HL-60 (cell line): ENCODE data around the gene NOX5.

ENCODE experiments used
- DNase-seq, 2 experiments: peaks; one replicate each; pipeline ENCODE4 v3.0.0-alpha.2; 2010 to 2020; ENCODE audit warnings: low read depth in 1 of 2, low spot score in 1 of 2
- H3K27ac ChIP-seq: fragments of 250-450 bp; sonication (Bioruptor Pico); replicated peaks from 2 replicates; pipeline ENCODE4 v1.5.1; 2020; ENCODE audit warnings: mild to moderate bottlenecking, moderate library complexity
- H3K27me3 ChIP-seq: fragments of 250-450 bp; sonication (Bioruptor Pico); 2 replicates; pipeline ENCODE4 v1.5.1; 2021; ENCODE audit warnings: mild to moderate bottlenecking, moderate library complexity; ENCODE audit not compliant: insufficient read depth, poor library complexity, severe bottlenecking
- H3K4me3 ChIP-seq: replicated peaks from 2 replicates; pipeline ENCODE4 v1.5.1; 2011; ENCODE audit warnings: mild to moderate bottlenecking, control low read depth, low read length; ENCODE audit not compliant: insufficient read depth
- CTCF ChIP-seq: IDR thresholded peaks from one replicate; pipeline ENCODE4 v1.5.1; 2011; ENCODE audit warnings: low read length, control low read depth, inconsistent platforms; ENCODE audit not compliant: insufficient read depth
- GABPA ChIP-seq: IDR thresholded peaks from 2 replicates; pipeline ENCODE4 v1.6.1; 2012; ENCODE audit warnings: low read depth
- POLR2AphosphoS5 ChIP-seq: IDR thresholded peaks from 2 replicates; pipeline ENCODE4 v1.6.1; 2012; ENCODE audit warnings: low read depth
- REST ChIP-seq: IDR thresholded peaks from 2 replicates; pipeline ENCODE4 v1.6.1; 2012; ENCODE audit warnings: low read depth; ENCODE audit not compliant: insufficient replicate concordance
- SPI1 ChIP-seq: IDR thresholded peaks from 2 replicates; pipeline ENCODE4 v1.6.1; 2012; ENCODE audit warnings: low read depth, mild to moderate bottlenecking, borderline replicate concordance

Gene NOX5

GRCh38 chr15:69060744-69061143 lies 46.2 kb downstream of the NOX5 start:
- no peak overlapping the region for H3K4me3 ChIP-seq
- H3K27me3 ChIP-seq = no peaks in the 10 kb centered on the region
- no peak overlapping the region for H3K27ac ChIP-seq
- TF ChIP-seq CTCF = no peak
- no peak for TF ChIP-seq REST
- TF ChIP-seq SPI1 = no peak
- no peak for TF ChIP-seq GABPA
- no peak for TF ChIP-seq POLR2AphosphoS5
- no peak for DNase-seq

- DNase-seq = no peak
- TF ChIP-seq CTCF (no peak), SPI1 (no peak), POLR2AphosphoS5 (no peak), REST (no peak), GABPA (no peak)
- H3K27ac ChIP-seq = no peak overlapping the region
- H3K4me3 ChIP-seq = no peak overlapping the region
- no peaks in the 10 kb centered on the region for H3K27me3 ChIP-seq
Measured at GRCh38 chr15:69061414-69061842, 46.9 kb downstream of the NOX5 start.

- no peaks in the 10 kb centered on the region for H3K27me3 ChIP-seq
- H3K27ac ChIP-seq = no peak overlapping the region
- DNase-seq = no peak
- H3K4me3 ChIP-seq = no peak overlapping the region
- TF ChIP-seq POLR2AphosphoS5 (no peak), REST (no peak), GABPA (no peak), SPI1 (no peak), CTCF (no peak)
Measured at GRCh38 chr15:69064649-69065048, 50.2 kb downstream of the NOX5 start.
